Measurements from ENCODE around the gene CLTC. TPM values are rescaled to one million over a fixed set of nuclear protein-coding genes. Genes with fewer than 3 reads are reported as not detected.

The CLTC gene
- polyA plus RNA-seq, 1 of the 3 experiments (the other 2 are of a cell fraction): 160 TPM

DNA sequence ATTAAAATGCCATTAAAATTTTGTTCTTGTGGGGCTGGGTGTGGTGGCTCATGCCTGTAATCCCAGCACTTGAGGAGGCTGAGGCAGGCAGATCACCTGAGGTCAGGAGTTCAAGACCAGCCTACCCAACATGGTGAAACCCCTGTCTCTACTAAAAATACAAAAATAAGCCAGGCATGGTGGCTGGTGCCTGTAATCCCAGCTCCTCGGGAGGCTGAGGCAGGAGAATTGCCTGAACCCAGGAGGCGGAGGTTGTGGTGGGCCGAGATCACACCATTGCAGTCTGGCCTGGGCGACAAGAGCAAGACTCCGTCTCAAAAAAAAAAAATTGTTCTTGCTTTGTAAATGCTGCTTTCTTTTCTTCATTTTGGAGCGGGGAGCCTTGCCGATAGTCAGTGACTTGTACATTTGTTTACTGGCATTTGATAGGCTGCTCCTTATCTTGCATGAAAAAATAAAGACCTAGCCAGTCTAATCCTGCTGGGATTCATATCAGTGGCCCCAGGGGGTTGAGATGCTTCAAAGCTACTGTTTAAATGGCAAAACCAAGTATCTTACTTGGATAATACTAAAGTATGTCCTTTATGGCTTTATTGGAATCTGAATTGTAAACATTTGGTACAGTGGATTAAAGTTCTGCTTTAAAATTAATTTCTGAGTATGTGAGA lies 3.3 kb upstream of the CLTC start:
- DNase-seq: no peak
- H3K9ac ChIP-seq: no peak overlapping the region
- H3K79me2 ChIP-seq (ENCODE audit: insufficient read depth): peaks cover 44% of the 10 kb centered on the region
- TF ChIP-seq TAF1 (IDR thresholded peaks at IDR 0.05; ENCODE audit: borderline replicate concordance, low read depth, low read length) (no peak), NFIC (IDR thresholded peaks at IDR 0.05; ENCODE audit: borderline replicate concordance) (no peak), RXRA (IDR thresholded peaks at IDR 0.05; ENCODE audit: borderline replicate concordance, low read depth) (no peak), SIN3A (IDR thresholded peaks at IDR 0.05; ENCODE audit: borderline replicate concordance, low read depth, low read length) (no peak), JUND (IDR thresholded peaks at IDR 0.05) (no peak), FOXJ3 (CRISPR knock-in tag; IDR thresholded peaks at IDR 0.05) (no peak), POLR2AphosphoS5 (IDR thresholded peaks at IDR 0.05; ENCODE audit: low read depth, low read length) (no peak), GABPA (IDR thresholded peaks at IDR 0.05; ENCODE audit: low read depth) (no peak), GATA2 (CRISPR knock-in tag; IDR thresholded peaks at IDR 0.05) (no peak)
- no peak overlapping the region for H2AFZ ChIP-seq (ENCODE audit: low read depth)
- H3K4me2 ChIP-seq: no peak overlapping the region
- H3F3A ChIP-seq (replicated peaks; ENCODE audit: insufficient read depth): peaks cover 16% of the 10 kb centered on the region
- CTCF ChIA-PET: interaction anchor here (1.5 to 1.7 kb wide), 4 partner anchors 8 to 306 kb away, joined by 3 to 7 read pairs (median 6); no protein-coding TSS in a partner anchor
- H3K9me3 ChIP-seq: no peaks in the 10 kb centered on the region
- POLR2A ChIA-PET: interaction anchor here (0.6 kb wide), 1 partner anchor 42 kb away, joined by 4 read pairs; no protein-coding TSS in a partner anchor
- 94% methylated on average over 7 of the region's 7 CpGs for WGBS (ENCODE audit: low lambda C conversion rate)
- H3K4me3 ChIP-seq (ENCODE audit: low read depth in 2 of 2, low read length in 1 of 2): no peak overlapping the region
- peaks cover 5 to 12% of the 10 kb centered on the region in 2 experiments for H3K36me3 ChIP-seq (replicated peaks in 1 of 2; ENCODE audit: control insufficient read depth in 1 of 2, insufficient read depth in 2 of 2, low read length in 1 of 2)
- H3K27me3 ChIP-seq (ENCODE audit: insufficient read depth): no peaks in the 10 kb centered on the region
- H3K27ac ChIP-seq (ENCODE audit: low read depth in 2 of 2, low read length in 1 of 2): no peak overlapping the region
- H4K20me1 ChIP-seq (ENCODE audit: insufficient read depth): peaks cover 8% of the 10 kb centered on the region
- H3K4me1 ChIP-seq (ENCODE audit: control insufficient read depth in 1 of 2, insufficient read depth in 2 of 2, low read depth in 1 of 2, low read length in 1 of 2): peaks cover 8 to 11% of the 10 kb centered on the region in 2 experiments; a peak in 3 of 4 replicates
- H3K9me2 ChIP-seq: no peaks in the 10 kb centered on the region

GRCh38 chr17:59617156-59617732 lies 2.5 kb upstream of the CLTC start:
- Histone ChIP-seq H4K20me1 (ENCODE audit: insufficient read depth) (peaks cover 17% of the 10 kb centered on the region), H3K4me1 (ENCODE audit: control insufficient read depth in 1 of 2, insufficient read depth in 2 of 2, low read depth in 1 of 2, low read length in 1 of 2) (peaks cover 12 to 19% of the 10 kb centered on the region in 2 experiments; a peak in 3 of 4 replicates), H3K79me2 (ENCODE audit: insufficient read depth) (peaks cover 52% of the 10 kb centered on the region), H3K4me3 (ENCODE audit: low read depth in 2 of 2, low read length in 1 of 2) (peak overlapping the region in 1 of 2 experiments; percentile 94; a peak in 2 of 4 replicates), H2AFZ (ENCODE audit: low read depth) (peak overlapping the region; percentile 38; the same call in 1 of the 2 replicates), H3K36me3 (replicated peaks in 1 of 2; ENCODE audit: control insufficient read depth in 1 of 2, insufficient read depth in 2 of 2, low read length in 1 of 2) (peaks cover 10 to 17% of the 10 kb centered on the region in 2 experiments), H3K27ac (ENCODE audit: low read depth in 2 of 2, low read length in 1 of 2) (peak overlapping the region; percentile 98 to 99; a peak in 3 of 4 replicates), H3K9me3 (no peaks in the 10 kb centered on the region), H3F3A (replicated peaks; ENCODE audit: insufficient read depth) (peaks cover 13% of the 10 kb centered on the region), H3K9me2 (no peaks in the 10 kb centered on the region), H3K27me3 (ENCODE audit: insufficient read depth) (no peaks in the 10 kb centered on the region), H3K4me2 (peak overlapping the region; percentile 92), H3K9ac (peak overlapping the region; percentile 99)
- TF ChIP-seq IRF3 (IDR thresholded peaks at IDR 0.05; ENCODE audit: low read depth, low read length) (no peak), MXI1 (IDR thresholded peaks at IDR 0.05; ENCODE audit: low read depth, low read length) (0 out of 2 replicates have a peak, but pooled peaks have one; percentile 18)
- ChIA-PET POLR2A (interaction anchor here (0.8 kb wide), 1 partner anchor 25 kb away, joined by 3 read pairs; no protein-coding TSS in a partner anchor), CTCF (interaction anchor here (0.7 to 2.0 kb wide), 5 partner anchors 9 to 306 kb away, joined by 3 to 8 read pairs (median 7); no protein-coding TSS in a partner anchor)
- DNase-seq: no peak
- 100% methylated on average over 1 of the region's 1 CpG for WGBS (ENCODE audit: low lambda C conversion rate)

Data from SK-N-SH (cell line).